Tibial nerve (tissue), 4 donors: Measurements from ENCODE around the gene TPRN. TPM values are rescaled to one million over a fixed set of nuclear protein-coding genes. Genes with fewer than 3 reads are reported as not detected.

ENCODE experiments used
- DNase-seq, 2 donors: peaks; one replicate each; pipeline ENCODE4 v3.0.0-alpha.2; 2019; ENCODE audit warnings: low spot score in 2 of 2
- H3K27ac ChIP-seq, 4 donors: fragments of 200-600 bp; sonication (generic) in 3 of 4; one replicate each; pipeline ENCODE4 v1.5.1; 2017 to 2019; ENCODE audit warnings: mild to moderate bottlenecking in 1 of 4
- H3K27me3 ChIP-seq, 2 donors: fragments of 200-600 bp; sonication (generic) in 1 of 2; one replicate each; pipeline versions ENCODE4 v1.5.1 to v1.6.0; 2017 to 2019
- H3K36me3 ChIP-seq, 3 donors: fragments of 200-600 bp; sonication (generic); one replicate each; pipeline ENCODE4 v1.5.1; 2018 to 2019
- H3K4me1 ChIP-seq, 4 donors: fragments of 200-600 bp; sonication (generic) in 3 of 4; one replicate each; pipeline ENCODE4 v1.5.1; 2017 to 2019
- H3K4me3 ChIP-seq, 4 donors: fragments of 200-600 bp; sonication (generic) in 3 of 4; one replicate each; pipeline ENCODE4 v1.5.1; 2017 to 2019; ENCODE audit warnings: mild to moderate bottlenecking in 1 of 4, moderate library complexity in 1 of 4
- H3K9me3 ChIP-seq, 4 donors: fragments of 200-600 bp; sonication (generic) in 3 of 4; one replicate each; pipeline ENCODE4 v1.5.1; 2017 to 2019
- EP300 ChIP-seq, 2 donors: sonication (generic); formaldehyde crosslinking; IDR thresholded peaks; one replicate each; pipeline ENCODE4 v1.6.1; 2017; ENCODE audit warnings: antibody characterized with exemption in 2 of 2, mild to moderate bottlenecking in 1 of 2
- POLR2A ChIP-seq, 2 donors: fragments of 450-650 bp; IDR thresholded peaks; one replicate each; pipeline ENCODE4 v1.6.1; 2017; ENCODE audit warnings: antibody characterized with exemption in 2 of 2, mild to moderate bottlenecking in 2 of 2, moderate library complexity in 2 of 2
- WGBS, 2 donors: methylation state at CpG; one replicate each; pipeline ENCODE4 v1.1.5; 2018; 5-methylcytosine and 5-hydroxymethylcytosine counted together
- small RNA-seq: library from RNA; depleted of rRNA; stranded (forward); fragments of <200 nt; gene quantifications from one replicate; pipeline ENCODE3, GENCODE V24; 2016
- total RNA-seq, 4 donors: library from RNA; depleted of rRNA; stranded (reverse); fragments of >200 nt; gene quantifications; one replicate each; pipeline ENCODE4 v1.1.0, GENCODE V29; 2016
- TF ChIP-seq, protein P1 (sequence below), 5 experiments: fragments of 200-600 bp in 3 of 5; fragments of 450-650 bp in 2 of 5; sonication (generic) in 3 of 5; IDR thresholded peaks; one replicate each; pipeline ENCODE4 v1.5.1; 2016 to 2019; ENCODE audit warnings: antibody characterized with exemption in 5 of 5, mild to moderate bottlenecking in 3 of 5, moderate library complexity in 2 of 5

Gene TPRN
- total RNA-seq, 4 donors from 2014 or later: 6.8 to 12.3 (median 8.9) TPM

GRCh38 chr9:137143459-137143858 is 57.1 kb downstream of the TPRN start:
- H3K27ac ChIP-seq: no peak overlapping the region
- H3K36me3 ChIP-seq: no peaks in the 10 kb centered on the region
- no peak for DNase-seq
- peaks cover 0 to 89% of the 10 kb centered on the region in 2 donors for H3K27me3 ChIP-seq
- WGBS, 2 donors: 51 to 61% methylated on average over 4 of the region's 4 CpGs
- TF ChIP-seq POLR2A (IDR thresholded peaks at IDR 0.05) (no peak), EP300 (IDR thresholded peaks at IDR 0.05) (no peak)
- TF ChIP-seq, protein P1, sequence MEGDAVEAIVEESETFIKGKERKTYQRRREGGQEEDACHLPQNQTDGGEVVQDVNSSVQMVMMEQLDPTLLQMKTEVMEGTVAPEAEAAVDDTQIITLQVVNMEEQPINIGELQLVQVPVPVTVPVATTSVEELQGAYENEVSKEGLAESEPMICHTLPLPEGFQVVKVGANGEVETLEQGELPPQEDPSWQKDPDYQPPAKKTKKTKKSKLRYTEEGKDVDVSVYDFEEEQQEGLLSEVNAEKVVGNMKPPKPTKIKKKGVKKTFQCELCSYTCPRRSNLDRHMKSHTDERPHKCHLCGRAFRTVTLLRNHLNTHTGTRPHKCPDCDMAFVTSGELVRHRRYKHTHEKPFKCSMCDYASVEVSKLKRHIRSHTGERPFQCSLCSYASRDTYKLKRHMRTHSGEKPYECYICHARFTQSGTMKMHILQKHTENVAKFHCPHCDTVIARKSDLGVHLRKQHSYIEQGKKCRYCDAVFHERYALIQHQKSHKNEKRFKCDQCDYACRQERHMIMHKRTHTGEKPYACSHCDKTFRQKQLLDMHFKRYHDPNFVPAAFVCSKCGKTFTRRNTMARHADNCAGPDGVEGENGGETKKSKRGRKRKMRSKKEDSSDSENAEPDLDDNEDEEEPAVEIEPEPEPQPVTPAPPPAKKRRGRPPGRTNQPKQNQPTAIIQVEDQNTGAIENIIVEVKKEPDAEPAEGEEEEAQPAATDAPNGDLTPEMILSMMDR (IDR thresholded peaks at IDR 0.05): no peak
- H3K9me3 ChIP-seq: no peaks in the 10 kb centered on the region
- no peak overlapping the region for H3K4me3 ChIP-seq
- H3K4me1 ChIP-seq: peaks cover 0 to 6% (median 0%) of the 10 kb centered on the region in 4 donors

- Histone ChIP-seq H3K9me3 (no peaks in the 10 kb centered on the region), H3K4me1 (peaks cover 0 to 6% (median 0%) of the 10 kb centered on the region in 4 donors), H3K4me3 (no peak overlapping the region), H3K27me3 (peaks cover 0 to 89% of the 10 kb centered on the region in 2 donors), H3K36me3 (no peaks in the 10 kb centered on the region), H3K27ac (no peak overlapping the region)
- TF ChIP-seq, protein P1 (IDR thresholded peaks at IDR 0.05): no peak
- TF ChIP-seq EP300 (IDR thresholded peaks at IDR 0.05): no peak
- WGBS, 2 donors: 75 to 76% methylated on average over 22 of the region's 24 CpGs
- DNase-seq: no peak
Measured at GRCh38 chr9:137141976-137142936, 58.3 kb downstream of the TPRN start.

Small RNA genes within 50 kb of the gene (small RNA-seq; reads per million reads assigned to genes)
- not detected for gene MIR3621

Other genes starting within 250 kb of the TPRN start
- gene LCN12, start 248.5 kb downstream of the TPRN start, total RNA-seq: 10 to 100 TPM in 2 of 4 donors, 1 to 10 TPM in 2; 2.4 to 16.8 (median 7.8) TPM
- 1,000 to 10,000 TPM; 1,059 to 8,972 (median 6,550) TPM for gene PTGDS, start 223.2 kb downstream of the TPRN start, total RNA-seq
- gene LCNL1, start 217.7 kb downstream of the TPRN start, total RNA-seq: 10 to 100 TPM; 14.7 to 86.3 (median 64.3) TPM
- gene PAXX, start 208.3 kb downstream of the TPRN start, total RNA-seq: 100 to 1,000 TPM in 1 of 4 donors, 10 to 100 TPM in 3; 65.7 to 142 (median 68.9) TPM
- gene CLIC3, start 204.2 kb downstream of the TPRN start, total RNA-seq: 100 to 1,000 TPM in 1 of 4 donors, 10 to 100 TPM in 2, 1 to 10 TPM in 1; 1.2 to 120 (median 38.0) TPM
- gene ABCA2, start 172.5 kb downstream of the TPRN start, total RNA-seq: 100 to 1,000 TPM; 136 to 291 (median 196) TPM
- under 1 TPM in 1 of 4 donors, not detected in 3; 0.60 TPM for gene FUT7, start 168.7 kb downstream of the TPRN start, total RNA-seq
- gene NPDC1, start 154.6 kb downstream of the TPRN start, total RNA-seq: 100 to 1,000 TPM in 3 of 4 donors, 10 to 100 TPM in 1; 80.6 to 269 (median 182) TPM
- 10 to 100 TPM in 3 of 4 donors, 1 to 10 TPM in 1; 7.0 to 21.0 (median 18.1) TPM for gene ENTPD2, start 146.7 kb downstream of the TPRN start, total RNA-seq
- under 1 TPM in 2 of 4 donors, not detected in 2; 0.22 to 0.90 TPM for gene SAPCD2, start 130.2 kb downstream of the TPRN start, total RNA-seq
- gene UAP1L1, start 123.2 kb downstream of the TPRN start, total RNA-seq: 10 to 100 TPM in 2 of 4 donors, 1 to 10 TPM in 2; 8.1 to 20.7 (median 12.3) TPM
- gene MAN1B1, start 113.8 kb downstream of the TPRN start, total RNA-seq: 10 to 100 TPM; 47.3 to 58.1 (median 52.1) TPM
- gene DPP7, start 86.0 kb downstream of the TPRN start, total RNA-seq: 100 to 1,000 TPM in 3 of 4 donors, 10 to 100 TPM in 1; 74.7 to 272 (median 145) TPM
- gene GRIN1, start 61.6 kb downstream of the TPRN start, total RNA-seq: under 1 TPM in 1 of 4 donors, not detected in 3; 0.21 TPM
- gene LRRC26, start 30.7 kb downstream of the TPRN start, total RNA-seq: not detected
- not detected for gene TMEM210, start 28.7 kb downstream of the TPRN start, total RNA-seq
- 10 to 100 TPM; 41.6 to 73.0 (median 58.9) TPM for gene ANAPC2, start 12.2 kb downstream of the TPRN start, total RNA-seq
- 10 to 100 TPM; 37.3 to 73.9 (median 53.5) TPM for gene SSNA1, start 12.1 kb downstream of the TPRN start, total RNA-seq
- 10 to 100 TPM; 23.1 to 47.9 (median 30.0) TPM for gene TMEM203, start 4.9 kb upstream of the TPRN start, total RNA-seq
- 10 to 100 TPM in 3 of 4 donors, 1 to 10 TPM in 1; 9.4 to 20.1 (median 14.3) TPM for gene NDOR1, start 5.0 kb upstream of the TPRN start, total RNA-seq
- 1 to 10 TPM in 3 of 4 donors, under 1 TPM in 1; 0.63 to 8.1 (median 1.5) TPM for gene RNF208, start 21.5 kb upstream of the TPRN start, total RNA-seq
- gene CYSRT1, start 24.4 kb upstream of the TPRN start, total RNA-seq: not detected
- not detected for gene RNF224, start 26.8 kb upstream of the TPRN start, total RNA-seq
- not detected for gene SLC34A3, start 30.2 kb upstream of the TPRN start, total RNA-seq
- 100 to 1,000 TPM; 102 to 190 (median 161) TPM for gene TUBB4B, start 40.5 kb upstream of the TPRN start, total RNA-seq
- gene STPG3, start 50.5 kb upstream of the TPRN start, total RNA-seq: not detected
- gene NELFB, start 54.6 kb upstream of the TPRN start, total RNA-seq: 10 to 100 TPM; 29.7 to 52.0 (median 38.7) TPM
- gene TOR4A, start 77.0 kb upstream of the TPRN start, total RNA-seq: 10 to 100 TPM in 1 of 4 donors, 1 to 10 TPM in 3; 3.3 to 11.4 (median 4.3) TPM
- 10 to 100 TPM in 1 of 4 donors, 1 to 10 TPM in 3; 3.1 to 13.5 (median 3.9) TPM for gene NRARP, start 101.5 kb upstream of the TPRN start, total RNA-seq
- gene EXD3, start 222.4 kb upstream of the TPRN start, total RNA-seq: 10 to 100 TPM; 27.6 to 99.9 (median 55.2) TPM
- 10 to 100 TPM in 2 of 4 donors, 1 to 10 TPM in 2; 6.3 to 11.4 (median 10.1) TPM for gene NOXA1, start 222.7 kb upstream of the TPRN start, total RNA-seq
- not detected for gene ENTPD8, start 240.6 kb upstream of the TPRN start, total RNA-seq